Loucy (cell line): Measurements from ENCODE around the gene S100G.

ENCODE experiments used
- H2AFZ ChIP-seq: fragments of 200-600 bp; sonication (generic); 2 replicates; pipeline ENCODE4 v1.6.0; 2016; ENCODE audit warnings: antibody characterized with exemption, mild to moderate bottlenecking, low read length, moderate library complexity
- H3F3A ChIP-seq: fragments of 200-600 bp; 2 replicates; pipeline ENCODE4 v1.6.0; 2016; ENCODE audit warnings: antibody characterized with exemption, low read depth, mild to moderate bottlenecking
- H3K27me3 ChIP-seq: fragments of 200-600 bp; sonication (generic); 2 replicates; pipeline ENCODE4 v1.6.1; 2014; ENCODE audit warnings: low read length, mild to moderate bottlenecking; ENCODE audit not compliant: insufficient read depth, poor library complexity, severe bottlenecking
- H3K36me3 ChIP-seq: fragments of 200-600 bp; sonication (generic); 2 replicates; pipeline ENCODE4 v1.6.1; 2016; ENCODE audit warnings: low read length; ENCODE audit not compliant: insufficient read depth
- H3K4me1 ChIP-seq: fragments of 200-600 bp; sonication (generic); 2 replicates; pipeline ENCODE4 v1.5.1; 2014; ENCODE audit warnings: low read length, mild to moderate bottlenecking; ENCODE audit not compliant: insufficient read depth, poor library complexity, severe bottlenecking
- H3K4me2 ChIP-seq: fragments of 200-600 bp; sonication (generic); 2 replicates; pipeline ENCODE4 v1.6.0; 2014; ENCODE audit warnings: antibody characterized with exemption, low read length, low read depth, mild to moderate bottlenecking; ENCODE audit not compliant: poor library complexity, severe bottlenecking
- H3K4me3 ChIP-seq: fragments of 200-600 bp; sonication (generic); 2 replicates; pipeline ENCODE4 v1.5.1; 2014; ENCODE audit warnings: low read length, mild to moderate bottlenecking, mixed read lengths; ENCODE audit not compliant: poor library complexity, severe bottlenecking
- H3K79me2 ChIP-seq: fragments of 200-600 bp; sonication (generic); 2 replicates; pipeline ENCODE4 v1.6.1; 2014; ENCODE audit warnings: low read length; ENCODE audit not compliant: insufficient read depth
- H3K9ac ChIP-seq: fragments of 200-600 bp; sonication (generic); 2 replicates; pipeline ENCODE4 v1.6.0; 2014; ENCODE audit warnings: mild to moderate bottlenecking, low read depth, low read length, moderate library complexity; ENCODE audit not compliant: poor library complexity, severe bottlenecking
- H3K9me2 ChIP-seq: fragments of 200-600 bp; sonication (generic); replicated peaks from 2 replicates; pipeline ENCODE4 v1.6.1; 2016; ENCODE audit warnings: low read depth, low read length, mixed read lengths
- H3K9me3 ChIP-seq: fragments of 200-600 bp; sonication (generic); 2 replicates; pipeline ENCODE4 v1.6.1; 2014; ENCODE audit warnings: mild to moderate bottlenecking, antibody characterized with exemption, low read length, low read depth; ENCODE audit not compliant: insufficient read depth
- H4K20me1 ChIP-seq: fragments of 200-600 bp; sonication (generic); 2 replicates; pipeline ENCODE4 v1.6.0; 2014; ENCODE audit warnings: antibody characterized with exemption, low read length, mild to moderate bottlenecking; ENCODE audit not compliant: insufficient read depth, poor library complexity, severe bottlenecking
- EZH2phosphoT487 ChIP-seq: fragments of 200-600 bp; IDR thresholded peaks from 2 replicates; pipeline ENCODE4 v1.6.1; 2018; ENCODE audit warnings: antibody characterized with exemption, mild to moderate bottlenecking, moderate library complexity, borderline replicate concordance
- TF ChIP-seq, protein P1 (sequence below): fragments of 200-600 bp; sonication (generic); conservative IDR thresholded peaks from 2 replicates; pipeline ENCODE4 v1.5.1; 2014; ENCODE audit warnings: mild to moderate bottlenecking, antibody characterized with exemption, low read length

Gene S100G

DNA sequence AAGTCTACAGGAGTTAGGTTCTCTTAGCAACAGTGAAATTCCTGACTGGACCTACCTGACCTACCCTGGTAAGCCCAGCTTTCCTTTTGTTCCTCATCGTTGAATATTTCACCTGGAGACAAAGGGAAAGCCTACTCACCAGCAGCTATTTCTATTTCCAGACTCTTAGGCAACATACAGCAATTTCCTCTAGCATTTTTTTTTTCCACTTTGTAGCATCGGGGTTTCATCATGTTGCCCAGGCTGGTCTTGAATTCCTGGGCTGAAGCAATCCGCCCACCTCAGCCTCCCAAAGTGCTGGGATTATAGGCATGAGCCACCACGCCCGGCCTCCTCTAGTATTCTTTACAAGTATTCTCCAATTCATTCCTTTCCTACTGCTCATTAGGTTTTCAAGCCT, 6.8 kb upstream of the S100G start:
- Histone ChIP-seq H3K36me3 (no peaks in the 10 kb centered on the region), H3K4me2 (no peak overlapping the region), H3K9me2 (no peaks in the 10 kb centered on the region), H3K4me1 (no peaks in the 10 kb centered on the region), H3K79me2 (no peaks in the 10 kb centered on the region), H3K9ac (no peak overlapping the region), H2AFZ (no peak overlapping the region), H4K20me1 (no peaks in the 10 kb centered on the region), H3K27me3 (no peaks in the 10 kb centered on the region), H3F3A (no peaks in the 10 kb centered on the region), H3K9me3 (no peaks in the 10 kb centered on the region), H3K4me3 (no peak overlapping the region)
- TF ChIP-seq EZH2phosphoT487: no peak
- TF ChIP-seq, protein P1, sequence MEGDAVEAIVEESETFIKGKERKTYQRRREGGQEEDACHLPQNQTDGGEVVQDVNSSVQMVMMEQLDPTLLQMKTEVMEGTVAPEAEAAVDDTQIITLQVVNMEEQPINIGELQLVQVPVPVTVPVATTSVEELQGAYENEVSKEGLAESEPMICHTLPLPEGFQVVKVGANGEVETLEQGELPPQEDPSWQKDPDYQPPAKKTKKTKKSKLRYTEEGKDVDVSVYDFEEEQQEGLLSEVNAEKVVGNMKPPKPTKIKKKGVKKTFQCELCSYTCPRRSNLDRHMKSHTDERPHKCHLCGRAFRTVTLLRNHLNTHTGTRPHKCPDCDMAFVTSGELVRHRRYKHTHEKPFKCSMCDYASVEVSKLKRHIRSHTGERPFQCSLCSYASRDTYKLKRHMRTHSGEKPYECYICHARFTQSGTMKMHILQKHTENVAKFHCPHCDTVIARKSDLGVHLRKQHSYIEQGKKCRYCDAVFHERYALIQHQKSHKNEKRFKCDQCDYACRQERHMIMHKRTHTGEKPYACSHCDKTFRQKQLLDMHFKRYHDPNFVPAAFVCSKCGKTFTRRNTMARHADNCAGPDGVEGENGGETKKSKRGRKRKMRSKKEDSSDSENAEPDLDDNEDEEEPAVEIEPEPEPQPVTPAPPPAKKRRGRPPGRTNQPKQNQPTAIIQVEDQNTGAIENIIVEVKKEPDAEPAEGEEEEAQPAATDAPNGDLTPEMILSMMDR: no peak

DNA sequence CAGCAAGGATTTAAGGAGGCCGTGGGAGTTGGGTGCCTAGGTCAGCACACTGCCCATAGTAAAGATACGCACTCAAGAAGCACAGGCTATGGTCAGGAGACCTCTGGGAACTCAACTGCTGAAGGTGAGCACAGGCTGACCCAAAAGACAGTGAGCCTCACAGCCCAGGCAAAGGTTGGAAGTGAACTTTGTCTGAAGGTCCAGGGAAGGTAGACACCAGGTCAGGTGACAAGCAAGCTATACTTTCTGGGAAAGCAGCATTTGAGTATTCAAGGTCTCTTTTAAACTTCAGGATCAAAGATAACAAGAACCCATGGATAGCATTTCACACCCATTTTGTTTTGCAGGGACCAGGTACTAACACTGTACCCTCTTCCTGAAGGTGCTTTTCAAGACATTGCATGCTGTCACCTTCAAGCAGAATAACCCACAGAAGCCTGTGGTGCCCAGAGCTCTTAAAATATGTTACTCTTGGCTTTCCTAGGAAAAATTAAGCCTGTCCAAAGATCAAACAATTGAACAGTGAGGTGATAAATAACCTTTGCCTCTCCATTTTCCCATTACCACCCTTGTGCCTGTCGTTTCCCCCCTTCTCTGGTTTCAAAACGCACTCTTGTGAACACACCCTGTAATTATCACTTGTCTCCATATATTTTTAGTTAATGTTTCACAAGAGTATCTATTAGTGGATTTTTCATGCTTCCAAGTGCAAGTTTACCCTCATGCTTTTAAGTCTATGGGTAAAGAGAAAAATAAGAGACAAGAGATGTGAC, 3.4 kb upstream of the S100G start:
- no peaks in the 10 kb centered on the region for H3F3A ChIP-seq
- H3K27me3 ChIP-seq: no peaks in the 10 kb centered on the region
- no peaks in the 10 kb centered on the region for H3K4me1 ChIP-seq
- no peaks in the 10 kb centered on the region for H3K36me3 ChIP-seq
- H3K9me2 ChIP-seq: no peaks in the 10 kb centered on the region
- H3K9ac ChIP-seq: no peak overlapping the region
- no peak overlapping the region for H3K4me2 ChIP-seq
- H4K20me1 ChIP-seq: no peaks in the 10 kb centered on the region
- no peak overlapping the region for H2AFZ ChIP-seq
- H3K4me3 ChIP-seq: no peak overlapping the region
- no peaks in the 10 kb centered on the region for H3K9me3 ChIP-seq
- no peaks in the 10 kb centered on the region for H3K79me2 ChIP-seq
- TF ChIP-seq EZH2phosphoT487: no peak
- TF ChIP-seq, protein P1: no peak

DNA sequence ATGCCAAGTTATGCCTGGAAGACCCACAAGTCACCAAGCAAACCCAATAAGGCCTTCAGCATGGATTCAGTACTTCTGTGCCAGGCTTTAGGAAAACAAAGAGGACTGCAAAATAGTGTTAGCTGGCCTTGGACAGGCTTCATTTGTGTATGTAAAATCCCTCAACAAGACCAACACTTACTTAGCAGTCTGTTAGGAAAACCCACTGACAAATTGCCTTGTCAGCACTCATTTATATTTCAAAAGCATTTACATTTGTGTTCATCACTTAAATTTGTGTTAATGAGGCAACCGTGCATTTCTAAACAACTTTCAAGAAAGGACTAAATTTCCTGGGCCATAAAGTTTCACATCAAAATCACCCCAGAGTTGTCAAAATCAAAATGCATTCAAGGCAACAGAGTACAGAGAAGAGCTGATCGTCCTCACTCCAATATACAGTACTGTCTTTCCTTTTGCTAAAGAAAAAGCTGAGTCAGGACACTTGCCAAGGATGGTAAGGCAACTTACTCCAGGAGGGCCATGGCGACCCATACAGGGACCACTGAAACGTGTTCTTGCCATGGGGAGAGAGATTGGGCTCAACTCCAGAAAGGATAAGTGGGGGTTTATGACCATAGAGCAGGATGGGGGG, 1.6 kb downstream of the S100G start:
- Histone ChIP-seq H4K20me1 (no peaks in the 10 kb centered on the region), H3K79me2 (no peaks in the 10 kb centered on the region), H3K9me2 (no peaks in the 10 kb centered on the region), H3F3A (no peaks in the 10 kb centered on the region), H3K27me3 (no peaks in the 10 kb centered on the region), H3K36me3 (no peaks in the 10 kb centered on the region), H3K9me3 (no peaks in the 10 kb centered on the region), H3K4me3 (no peak overlapping the region), H2AFZ (no peak overlapping the region), H3K4me1 (no peaks in the 10 kb centered on the region), H3K4me2 (no peak overlapping the region), H3K9ac (no peak overlapping the region)
- TF ChIP-seq, protein P1: no peak
- TF ChIP-seq EZH2phosphoT487: no peak
